Spleen (tissue), 11 donors: ENCODE measurements around the gene UBE3B. TPM values are rescaled to one million over a fixed set of nuclear protein-coding genes. Genes with fewer than 3 reads are reported as not detected.
"Not testable (repeated sequence)": the region's sequence is repeated elsewhere in the genome, so short reads cannot be mapped to it uniquely, and the experiment has no call there.

Source experiments
- DNase-seq: peaks from one replicate; pipeline ENCODE4 v3.0.0-alpha.2; 2020
- H3K27ac ChIP-seq, 8 donors: fragments of 200-600 bp; sonication (generic) in 7 of 8; 1 replicate in 4 of 8; 2 replicates in 4 of 8; pipeline versions ENCODE4 v1.5.0 to v1.8.0; 2016 to 2021; ENCODE audit warnings: inconsistent platforms in 4 of 8, mild to moderate bottlenecking in 4 of 8, moderate library complexity in 1 of 8
- H3K27me3 ChIP-seq, 7 donors: fragments of 200-600 bp; sonication (generic) in 6 of 7; replicated peaks in 1 of 7; 1 replicate in 4 of 7; 2 replicates in 3 of 7; pipeline versions ENCODE4 v1.5.0 to v1.8.0; 2016 to 2021; ENCODE audit warnings: inconsistent platforms in 3 of 7, mild to moderate bottlenecking in 1 of 7
- H3K36me3 ChIP-seq, 6 donors: fragments of 200-600 bp; sonication (generic) in 5 of 6; 1 replicate in 4 of 6; 2 replicates in 2 of 6; pipeline versions ENCODE4 v1.5.0 to v1.8.0; 2016 to 2021; ENCODE audit warnings: inconsistent platforms in 2 of 6
- H3K4me1 ChIP-seq, 6 donors: fragments of 200-600 bp; sonication (generic) in 5 of 6; 1 replicate in 3 of 6; 2 replicates in 3 of 6; pipeline versions ENCODE4 v1.5.0 to v1.8.0; 2016 to 2021; ENCODE audit warnings: inconsistent platforms in 3 of 6
- H3K4me3 ChIP-seq, 8 donors: fragments of 200-600 bp; sonication (generic) in 7 of 8; 1 replicate in 4 of 8; 2 replicates in 4 of 8; pipeline versions ENCODE4 v1.5.0 to v1.8.0; 2016 to 2021; ENCODE audit warnings: inconsistent platforms in 4 of 8, mild to moderate bottlenecking in 4 of 8, moderate library complexity in 2 of 8
- H3K9me3 ChIP-seq, 8 donors: fragments of 200-600 bp; sonication (generic) in 7 of 8; 1 replicate in 4 of 8; 2 replicates in 4 of 8; pipeline versions ENCODE4 v1.5.0 to v1.8.0; 2016 to 2021; ENCODE audit warnings: inconsistent platforms in 4 of 8
- CTCF ChIP-seq, 11 experiments: fragments of 200-600 bp in 7 of 11; fragments of 450-650 bp in 4 of 11; sonication (generic) in 4 of 11; IDR thresholded peaks in 8 of 11; conservative IDR thresholded peaks in 3 of 11; 1 replicate in 7 of 11; 2 replicates in 4 of 11; pipeline versions ENCODE4 v1.4.0 to v1.8.0; 2016 to 2021; ENCODE audit warnings: antibody characterized with exemption in 11 of 11, inconsistent platforms in 4 of 11, mild to moderate bottlenecking in 1 of 11
- POLR2A ChIP-seq, 3 donors: fragments of 450-650 bp; IDR thresholded peaks; one replicate each; pipeline ENCODE4 v1.5.1; 2017; ENCODE audit warnings: antibody characterized with exemption in 3 of 3, mild to moderate bottlenecking in 1 of 3
- POLR2AphosphoS5 ChIP-seq, 3 donors: sonication (generic); formaldehyde crosslinking; IDR thresholded peaks; one replicate each; pipeline ENCODE4 v1.5.1; 2017; ENCODE audit warnings: antibody characterized with exemption in 3 of 3
- WGBS, 5 donors: extraction: QIAGEN DNeasy Blood & Tissue Kit in 3 of 5; methylation state at CpG; one replicate each; pipeline versions ENCODE4 v1.1.5 to v1.1.7; 2013 to 2018; 5-methylcytosine and 5-hydroxymethylcytosine counted together
- intact Hi-C: fragments of 100-400 bp; cut with DNase I; formaldehyde crosslinking; loops from one replicate; pipeline ENCODE4 v1.15.0; 2023; ENCODE audit warnings: low total_unique reads
- polyA plus RNA-seq, 3 donors: library from polyadenylated mRNA; stranded (reverse); fragments of 200-250 nt; gene quantifications; one replicate each; pipeline ENCODE4 v1.2.1, GENCODE V29; 2013
- total RNA-seq, 7 donors: library from RNA; depleted of rRNA in 3 of 7; stranded (reverse); fragments of >200 nt in 3 of 7; fragmentation: NEBNext Ultra II Directional in 4 of 7; extraction: Animal tissue kit (Norgen Biotek cat#: 25700) in 4 of 7; gene quantifications; one replicate each; pipeline versions ENCODE4 v1.1.0 to v1.2.1, GENCODE V29; 2016 to 2021
- donor health status: healthy with polysubstance abuse.
- donor health status: DM: no; HTN: no; CAD: no; lungs with moderate emphysema.
- donor health status: DM: no; HTN: no; CAD: no.
- donor health status: Bipolar disorder and iron deficiency.
- donor health status: healthy.
- donor health status: DM: no; HTN: no; CAD: no.
- donor health status: DM: yes; HTN: yes; CAD: no.

UBE3B gene
- total and polyA plus RNA-seq, 10 donors = 5.7 to 63.1 (median 42.3) TPM

GRCh38 chr12:109435428-109436187 lies 41.8 kb upstream of the UBE3B start:
- no peak for TF ChIP-seq POLR2AphosphoS5 (IDR thresholded peaks at IDR 0.05)
- TF ChIP-seq POLR2A (IDR thresholded peaks at IDR 0.05) = no peak
- TF ChIP-seq CTCF (IDR thresholded peaks at IDR 0.05 in 8 of 11, conservative IDR thresholded peaks at IDR 0.05 in 3 of 11) = no peak
- no peak overlapping the region for H3K4me3 ChIP-seq
- H3K9me3 ChIP-seq = no peaks in the 10 kb centered on the region
- peaks cover 8 to 17% (median 12%) of the 10 kb centered on the region in 6 donors for H3K4me1 ChIP-seq
- 83 to 88% (median 85%) methylated on average over 17 of the region's 17 CpGs for WGBS, 5 donors
- no peaks in the 10 kb centered on the region for H3K27me3 ChIP-seq
- no peaks in the 10 kb centered on the region for H3K36me3 ChIP-seq
- intact Hi-C loops = no loop called here
- H3K27ac ChIP-seq = no peak overlapping the region
- DNase-seq = no peak

GRCh38 chr12:109436188-109436560 lies 41.3 kb upstream of the UBE3B start:
- H3K9me3 ChIP-seq = no peaks in the 10 kb centered on the region
- H3K4me1 ChIP-seq = peaks cover 8 to 17% (median 12%) of the 10 kb centered on the region in 6 donors
- no peaks in the 10 kb centered on the region for H3K36me3 ChIP-seq
- no peak overlapping the region for H3K4me3 ChIP-seq
- 69 to 79% (median 69%) methylated on average over 7 of the region's 7 CpGs for WGBS, 5 donors
- DNase-seq = no peak
- no peak overlapping the region for H3K27ac ChIP-seq
- no peak for TF ChIP-seq POLR2AphosphoS5 (IDR thresholded peaks at IDR 0.05)
- no peak for TF ChIP-seq CTCF (IDR thresholded peaks at IDR 0.05 in 8 of 11, conservative IDR thresholded peaks at IDR 0.05 in 3 of 11)
- no peak for TF ChIP-seq POLR2A (IDR thresholded peaks at IDR 0.05)
- no peaks in the 10 kb centered on the region for H3K27me3 ChIP-seq
- intact Hi-C loops = no loop called here

DNA sequence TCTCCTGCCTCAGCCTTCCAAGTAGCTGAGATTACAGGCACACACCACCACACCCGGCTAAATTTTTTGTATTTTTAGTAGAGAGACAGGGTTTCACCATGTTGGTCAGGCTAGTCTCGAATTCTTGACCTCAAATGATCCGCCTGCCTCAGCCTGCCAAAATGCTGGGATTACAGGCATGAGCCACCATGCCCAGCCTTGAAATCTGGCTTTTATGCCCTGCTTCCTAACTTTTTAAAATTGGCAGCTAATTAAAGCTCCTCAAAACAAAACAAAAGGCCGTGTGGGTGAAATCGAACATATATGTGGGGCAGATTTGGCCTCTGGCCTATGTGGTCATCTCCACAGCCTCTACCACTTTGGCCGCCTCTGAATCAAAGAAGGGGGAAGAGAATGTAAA lies 38.3 kb upstream of the UBE3B start:
- intact Hi-C loops = no loop called here
- no peak overlapping the region for H3K4me3 ChIP-seq
- no peak for DNase-seq
- H3K9me3 ChIP-seq = no peaks in the 10 kb centered on the region
- H3K36me3 ChIP-seq = peaks cover 0 to 20% (median 0%) of the 10 kb centered on the region in 6 donors
- H3K27ac ChIP-seq = no peak overlapping the region
- WGBS, 5 donors = 82 to 90% (median 89%) methylated on average over 6 of the region's 6 CpGs
- no peaks in the 10 kb centered on the region for H3K4me1 ChIP-seq
- TF ChIP-seq POLR2AphosphoS5 (IDR thresholded peaks at IDR 0.05) = no peak
- no peak for TF ChIP-seq POLR2A (IDR thresholded peaks at IDR 0.05)
- TF ChIP-seq CTCF (IDR thresholded peaks at IDR 0.05 in 8 of 11, conservative IDR thresholded peaks at IDR 0.05 in 3 of 11) = no peak
- no peaks in the 10 kb centered on the region for H3K27me3 ChIP-seq

- WGBS, 5 donors = 94 to 98% (median 95%) methylated on average over 13 of the region's 13 CpGs
- H3K4me3 ChIP-seq, intact Hi-C loops, H3K9me3 ChIP-seq, H3K27ac ChIP-seq, H3K27me3 ChIP-seq, H3K4me1 ChIP-seq, DNase-seq: not testable (repeated sequence)
- peaks cover 0 to 27% (median 0%) of the 10 kb centered on the region in 6 donors for H3K36me3 ChIP-seq
Observed at GRCh38 chr12:109439951-109440350, 37.5 kb upstream of the UBE3B start.
